ENCODE results near the gene AK3.
A peak's percentile ranks its signal among the peaks of the same experiment; 100 is the strongest.
"Not testable (repeated sequence)": the region's sequence is repeated elsewhere in the genome, so short reads cannot be mapped to it uniquely, and the experiment has no call there.

The AK3 gene

GRCh38 chr9:4740638-4741364 is at the start of gene AK3:
TSS of gene AK3 (minus strand) at chr9:4741202. CDS start at chr9:4741087, 115 bp downstream.
- TF ChIP-seq CTCF (IDR thresholded peaks at IDR 0.05; ENCODE audit: extremely low read depth, missing control alignments): peak; percentile 35
- peak; percentile 99 for DNase-seq (ENCODE audit: low spot score)

- no peak for DNase-seq (ENCODE audit: low spot score)
- no peak for TF ChIP-seq CTCF (IDR thresholded peaks at IDR 0.05; ENCODE audit: extremely low read depth, missing control alignments)
These were observed 47.7 kb upstream of the AK3 start for GRCh38 chr9:4788703-4789102.

- DNase-seq (ENCODE audit: low spot score): no peak
- TF ChIP-seq CTCF (IDR thresholded peaks at IDR 0.05; ENCODE audit: extremely low read depth, missing control alignments): no peak
These were observed 46.9 kb upstream of the AK3 start for GRCh38 chr9:4787876-4788275.

- DNase-seq (ENCODE audit: low spot score): no peak
- no peak for TF ChIP-seq CTCF (IDR thresholded peaks at IDR 0.05; ENCODE audit: extremely low read depth, missing control alignments)
These were observed 45.6 kb upstream of the AK3 start for GRCh38 chr9:4786599-4786998.

GRCh38 chr9:4784403-4784802 is 43.4 kb upstream of the AK3 start:
- DNase-seq (ENCODE audit: low spot score): no peak
- TF ChIP-seq CTCF (IDR thresholded peaks at IDR 0.05; ENCODE audit: extremely low read depth, missing control alignments): no peak

GRCh38 chr9:4783191-4783590 is 42.2 kb upstream of the AK3 start:
- DNase-seq (ENCODE audit: low spot score): not testable (repeated sequence)

- TF ChIP-seq CTCF (IDR thresholded peaks at IDR 0.05; ENCODE audit: extremely low read depth, missing control alignments): no peak
These were observed 40.4 kb upstream of the AK3 start for GRCh38 chr9:4781408-4781807.

GRCh38 chr9:4780651-4781050 is 39.6 kb upstream of the AK3 start:
- TF ChIP-seq CTCF (IDR thresholded peaks at IDR 0.05; ENCODE audit: extremely low read depth, missing control alignments): no peak
- DNase-seq (ENCODE audit: low spot score): no peak

More at GRCh38 chr9:4781408-4781807, 40.4 kb upstream of the AK3 start:
- no peak for DNase-seq (ENCODE audit: low spot score)

- not testable (repeated sequence) for DNase-seq (ENCODE audit: low spot score)
These were observed 34.0 kb upstream of the AK3 start for GRCh38 chr9:4774958-4775357.

All from GM20000 (cell line).